SK-MEL-5 (cell line): ENCODE measurements around the gene INO80D. TPM values are rescaled to one million over a fixed set of nuclear protein-coding genes. Genes with fewer than 3 reads are reported as not detected.
A peak's percentile ranks its signal among the peaks of the same experiment; 100 is the strongest.
"Not testable (repeated sequence)": the region's sequence is repeated elsewhere in the genome, so short reads cannot be mapped to it uniquely, and the experiment has no call there.

Experiments used
- DNase-seq: peaks from one replicate; pipeline ENCODE4 v3.0.0-alpha.2; 2016; ENCODE audit warnings: low read depth, low spot score
- in situ Hi-C: cut with HindIII; loops from 2 replicates; pipeline ENCODE4 v1.10.0; 2016; ENCODE audit warnings: low sequenced_read_pairs, high pct_unique_total_duplicates, low pct_unique_long_range_greater_than_20kb
- polyA plus RNA-seq, 2 experiments: library from polyadenylated mRNA; depleted of rRNA; stranded (reverse); fragments of >200 nt; gene quantifications; 2 replicates each; pipeline ENCODE4 v1.2.3, GENCODE V29; 2015
- total RNA-seq: library from RNA; depleted of rRNA; stranded (reverse); fragments of >200 nt; shearing (Covaris generic); gene quantifications from 2 replicates; pipeline ENCODE4 v1.2.3, GENCODE V29; 2014; rRNA removed

Gene INO80D
- total RNA-seq: 6.5 and 6.8 TPM in 2 replicates
- polyA plus RNA-seq (2015; cell fraction: cytosol; rRNA removed): 2.1 and 3.4 TPM in 2 replicates
- polyA plus RNA-seq (2015; cell fraction: nucleus; rRNA removed): 8.8 and 9.9 TPM in 2 replicates

GRCh38 chr2:206085742-206086445, at the start of gene INO80D:
INO80D (minus strand) TSS chr2:206086174; CDS start chr2:206063016, 23,158 bp downstream.
- in situ Hi-C loops: no loop called here
- peak; percentile 82 for DNase-seq

GRCh38 chr2:206127656-206128055, 41.7 kb upstream of the INO80D start:
- peak; percentile 13 for DNase-seq
- in situ Hi-C loops: no loop called here

GRCh38 chr2:206125901-206126300, 39.9 kb upstream of the INO80D start:
- DNase-seq: no peak
- in situ Hi-C loops: no loop called here

- in situ Hi-C loops, DNase-seq: not testable (repeated sequence)
These were observed 36.6 kb upstream of the INO80D start for GRCh38 chr2:206122569-206122968.

GRCh38 chr2:206116278-206116677, 30.3 kb upstream of the INO80D start:
- in situ Hi-C loops: no loop called here
- no peak for DNase-seq

- in situ Hi-C loops: no loop called here
- no peak for DNase-seq
These were observed 29.1 kb upstream of the INO80D start for GRCh38 chr2:206115026-206115578.

- DNase-seq: no peak
- in situ Hi-C loops: no loop called here
These were observed 27.0 kb upstream of the INO80D start for GRCh38 chr2:206112846-206113547.

GRCh38 chr2:206112108-206112507, 26.1 kb upstream of the INO80D start:
- no peak for DNase-seq

GRCh38 chr2:206108713-206109112, 22.7 kb upstream of the INO80D start:
- in situ Hi-C loops: no loop called here
- no peak for DNase-seq

More at GRCh38 chr2:206112108-206112507, 26.1 kb upstream of the INO80D start:
- in situ Hi-C loops: no loop called here

- DNase-seq: no peak
- in situ Hi-C loops: no loop called here
These were observed 19.6 kb upstream of the INO80D start for GRCh38 chr2:206105541-206105940.

- in situ Hi-C loops: no loop called here
These were observed 19.1 kb upstream of the INO80D start for GRCh38 chr2:206105038-206105437.

GRCh38 chr2:206098872-206099271, 12.9 kb upstream of the INO80D start:
- in situ Hi-C loops, DNase-seq: not testable (repeated sequence)

More at GRCh38 chr2:206105038-206105437, 19.1 kb upstream of the INO80D start:
- DNase-seq: no peak

- no peak for DNase-seq
- in situ Hi-C loops: no loop called here
These were observed 12.5 kb upstream of the INO80D start for GRCh38 chr2:206098471-206098870.

GRCh38 chr2:206096876-206097275, 10.9 kb upstream of the INO80D start:
- in situ Hi-C loops: no loop called here
- DNase-seq: no peak

GRCh38 chr2:206095536-206096332, 9.8 kb upstream of the INO80D start:
- DNase-seq: no peak
- in situ Hi-C loops: no loop called here

- in situ Hi-C loops: no loop called here
- DNase-seq: peak; percentile 40
These were observed 6.3 kb upstream of the INO80D start for GRCh38 chr2:206092297-206092696.

GRCh38 chr2:206088248-206088647, 2.3 kb upstream of the INO80D start:
- DNase-seq: no peak
- in situ Hi-C loops: no loop called here
